Esophagus muscularis mucosa (tissue), 4 donors: ENCODE results near the gene ETFBKMT. TPM values are rescaled to one million over a fixed set of nuclear protein-coding genes. Genes with fewer than 3 reads are reported as not detected.
A peak's percentile ranks its signal among the peaks of the same experiment; 100 is the strongest.
"Not testable (repeated sequence)": the region's sequence is repeated elsewhere in the genome, so short reads cannot be mapped to it uniquely, and the experiment has no call there.

Source experiments
- DNase-seq: peaks from one replicate; pipeline ENCODE4 v3.0.0-alpha.2; 2017; ENCODE audit errors: extremely low spot score
- H3K27ac ChIP-seq, 4 donors: fragments of 200-600 bp; sonication (generic); replicated peaks in 1 of 4; 1 replicate in 3 of 4; 2 replicates in 1 of 4; pipeline ENCODE4 v1.5.1; 2016 to 2019; ENCODE audit warnings: mild to moderate bottlenecking in 1 of 4
- H3K27me3 ChIP-seq, 4 donors: fragments of 200-600 bp; sonication (generic); one replicate each; pipeline versions ENCODE4 v1.5.1 to v1.6.0; 2016 to 2019
- H3K36me3 ChIP-seq, 4 donors: fragments of 200-600 bp; sonication (generic); one replicate each; pipeline ENCODE4 v1.5.1; 2016 to 2019
- H3K4me1 ChIP-seq, 4 donors: fragments of 200-600 bp; sonication (generic); one replicate each; pipeline ENCODE4 v1.5.1; 2016 to 2019
- H3K4me3 ChIP-seq, 4 donors: fragments of 200-600 bp; sonication (generic); 1 replicate in 2 of 4; 2 replicates in 2 of 4; pipeline ENCODE4 v1.5.1; 2016 to 2019; ENCODE audit warnings: mild to moderate bottlenecking in 4 of 4, moderate library complexity in 1 of 4
- H3K9me3 ChIP-seq, 4 donors: fragments of 200-600 bp; sonication (generic); 1 replicate in 3 of 4; 2 replicates in 1 of 4; pipeline ENCODE4 v1.5.1; 2016 to 2019
- CTCF ChIP-seq, 3 experiments: fragments of 200-600 bp in 2 of 3; fragments of 450-650 bp in 1 of 3; sonication (generic) in 2 of 3; IDR thresholded peaks; one replicate each; pipeline ENCODE4 v1.5.1; 2017 to 2019; ENCODE audit warnings: antibody characterized with exemption in 3 of 3, mild to moderate bottlenecking in 2 of 3, moderate library complexity in 1 of 3
- EP300 ChIP-seq: sonication (generic); formaldehyde crosslinking; IDR thresholded peaks from one replicate; pipeline ENCODE4 v1.6.1; 2017; ENCODE audit warnings: antibody characterized with exemption
- POLR2A ChIP-seq: fragments of 450-650 bp; IDR thresholded peaks from one replicate; pipeline ENCODE4 v1.6.1; 2017; ENCODE audit warnings: antibody characterized with exemption, moderate library complexity, mild to moderate bottlenecking, low read depth
- POLR2AphosphoS5 ChIP-seq, 2 donors: sonication (generic); formaldehyde crosslinking; IDR thresholded peaks; one replicate each; pipeline ENCODE4 v1.6.1; 2017; ENCODE audit warnings: antibody characterized with exemption in 2 of 2
- WGBS: methylation state at CpG from one replicate; pipeline ENCODE4 v1.1.5; 2018; 5-methylcytosine and 5-hydroxymethylcytosine counted together
- intact Hi-C: fragments of 100-400 bp; cut with DNase I; formaldehyde crosslinking; loops from one replicate; pipeline ENCODE4 v1.15.1; 2023
- total RNA-seq, 4 donors: library from RNA; depleted of rRNA; stranded (reverse); fragments of >200 nt; gene quantifications; one replicate each; pipeline versions ENCODE4 v1.1.0 to v1.2.1, GENCODE V29; 2016

ETFBKMT gene
- total RNA-seq, 4 donors from 2014 or later, result 0.83 to 5.1 (median 2.9) TPM

GRCh38 chr12:31672521-31672920, 13.0 kb downstream of the ETFBKMT start:
- WGBS, result 96% methylated on average over 4 of the region's 4 CpGs
- no peak for TF ChIP-seq POLR2A
- no peak for TF ChIP-seq EP300
- TF ChIP-seq POLR2AphosphoS5 (IDR thresholded peaks at IDR 0.05), result no peak
- TF ChIP-seq CTCF (IDR thresholded peaks at IDR 0.05), result no peak
- DNase-seq, result no peak
- H3K27me3 ChIP-seq, result no peaks in the 10 kb centered on the region
- H3K4me1 ChIP-seq, result no peaks in the 10 kb centered on the region
- intact Hi-C loops, result no loop called here
- peaks cover 0 to 32% (median 13%) of the 10 kb centered on the region in 4 donors for H3K36me3 ChIP-seq
- no peak overlapping the region for H3K27ac ChIP-seq
- peaks cover 0 to 8% (median 3%) of the 10 kb centered on the region in 4 donors for H3K9me3 ChIP-seq
- no peak overlapping the region for H3K4me3 ChIP-seq

- 68% methylated on average over 10 of the region's 10 CpGs for WGBS
- Histone ChIP-seq H3K4me1 (no peaks in the 10 kb centered on the region), H3K9me3 (peaks cover 0 to 29% (median 18%) of the 10 kb centered on the region in 4 donors), H3K36me3 (peaks cover 5 to 39% (median 24%) of the 10 kb centered on the region in 4 donors), H3K27ac (no peak overlapping the region), H3K27me3 (no peaks in the 10 kb centered on the region), H3K4me3 (no peak overlapping the region)
- intact Hi-C loops, result no loop called here
- TF ChIP-seq POLR2A (no peak), CTCF (IDR thresholded peaks at IDR 0.05) (peak; percentile 20 to 44 (median 39))
- no peak for DNase-seq
Observed at GRCh38 chr12:31682136-31682962, 22.9 kb downstream of the ETFBKMT start.

GRCh38 chr12:31685801-31686200, 26.3 kb downstream of the ETFBKMT start:
- Histone ChIP-seq H3K27me3 (no peaks in the 10 kb centered on the region), H3K36me3 (peaks cover 27 to 61% (median 45%) of the 10 kb centered on the region in 4 donors), H3K9me3 (peaks cover 0 to 29% (median 23%) of the 10 kb centered on the region in 4 donors), H3K4me1 (no peaks in the 10 kb centered on the region), H3K27ac (no peak overlapping the region), H3K4me3 (no peak overlapping the region)
- no peak for DNase-seq
- TF ChIP-seq CTCF (IDR thresholded peaks at IDR 0.05), result no peak
- no peak for TF ChIP-seq POLR2AphosphoS5 (IDR thresholded peaks at IDR 0.05)
- TF ChIP-seq POLR2A, result no peak
- no peak for TF ChIP-seq EP300
- WGBS, result 96% methylated on average over 3 of the region's 3 CpGs
- intact Hi-C loops, result no loop called here

GRCh38 chr12:31687101-31687527, 27.6 kb downstream of the ETFBKMT start:
- TF ChIP-seq POLR2AphosphoS5 (IDR thresholded peaks at IDR 0.05) (no peak), EP300 (no peak), CTCF (IDR thresholded peaks at IDR 0.05) (no peak), POLR2A (no peak)
- no peak overlapping the region for H3K27ac ChIP-seq
- WGBS, result 85% methylated on average over 3 of the region's 3 CpGs
- H3K4me3 ChIP-seq, result no peak overlapping the region
- no peaks in the 10 kb centered on the region for H3K27me3 ChIP-seq
- H3K36me3 ChIP-seq, result peaks cover 27 to 68% (median 48%) of the 10 kb centered on the region in 4 donors
- peaks cover 0 to 29% (median 22%) of the 10 kb centered on the region in 4 donors for H3K9me3 ChIP-seq
- DNase-seq, result no peak
- no peaks in the 10 kb centered on the region for H3K4me1 ChIP-seq
- intact Hi-C loops, result no loop called here

DNA sequence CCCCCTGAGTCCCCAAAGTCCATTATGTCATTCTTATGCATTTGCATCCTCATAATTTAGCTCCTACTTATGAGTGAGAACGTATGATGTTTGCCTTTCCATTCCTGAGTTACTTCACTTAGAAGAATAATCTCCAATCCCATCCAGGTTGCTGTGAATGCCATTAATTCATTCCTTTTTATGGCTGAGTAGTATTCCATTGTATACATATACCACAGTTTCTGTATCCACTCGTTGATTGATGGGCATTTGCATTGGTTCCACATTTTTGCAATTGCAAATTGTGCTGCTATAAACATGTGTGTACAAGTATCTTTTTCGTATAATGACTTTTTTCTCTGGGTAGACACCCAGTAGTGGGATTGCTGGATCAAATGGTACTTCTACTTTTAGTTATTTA, 30.4 kb downstream of the ETFBKMT start:
- intact Hi-C loops, H3K4me1 ChIP-seq, H3K27ac ChIP-seq, H3K4me3 ChIP-seq, H3K9me3 ChIP-seq, H3K27me3 ChIP-seq, DNase-seq: not testable (repeated sequence)
- 98% methylated on average over 3 of the region's 3 CpGs for WGBS
- H3K36me3 ChIP-seq, result peaks cover 27 to 72% (median 50%) of the 10 kb centered on the region in 4 donors
